CD14-positive monocyte (primary cell): ENCODE measurements around the gene SEPTIN7. TPM values are rescaled to one million over a fixed set of nuclear protein-coding genes. Genes with fewer than 3 reads are reported as not detected.
A peak's percentile ranks its signal among the peaks of the same experiment; 100 is the strongest.

Source experiments
- DNase-seq, 3 donors: peaks; one replicate each; pipeline ENCODE4 v3.0.0-alpha.2; 2011 to 2022
- H2AFZ ChIP-seq: 2 replicates; pipeline ENCODE4 v1.6.0; 2012; ENCODE audit warnings: mild to moderate bottlenecking, low read depth, low read length, inconsistent platforms; ENCODE audit not compliant: insufficient read depth, poor library complexity, severe bottlenecking
- H3K27ac ChIP-seq, 2 donors: 1 replicate in 1 of 2; 2 replicates in 1 of 2; pipeline ENCODE4 v1.5.1; 2012 to 2013; ENCODE audit warnings: low read length in 2 of 2, control low read depth in 1 of 2, inconsistent platforms in 1 of 2, low read depth in 1 of 2, mild to moderate bottlenecking in 1 of 2
- H3K27me3 ChIP-seq, 2 donors: one replicate each; pipeline versions ENCODE4 v1.6.0 to v1.6.1; 2011 to 2013; ENCODE audit warnings: low read length in 2 of 2; ENCODE audit not compliant: control insufficient read depth in 2 of 2, insufficient read depth in 2 of 2
- H3K36me3 ChIP-seq, 2 donors: replicated peaks in 1 of 2; 1 replicate in 1 of 2; 2 replicates in 1 of 2; pipeline versions ENCODE4 v1.5.1 to v1.6.1; 2012 to 2013; ENCODE audit warnings: low read length in 2 of 2, control low read depth in 1 of 2, inconsistent platforms in 1 of 2, mild to moderate bottlenecking in 1 of 2; ENCODE audit not compliant: insufficient read depth in 2 of 2, control insufficient read depth in 1 of 2
- H3K4me1 ChIP-seq, 2 donors: 1 replicate in 1 of 2; 2 replicates in 1 of 2; pipeline versions ENCODE4 v1.5.1 to v1.6.1; 2012 to 2013; ENCODE audit warnings: low read length in 2 of 2, control low read depth in 1 of 2, inconsistent platforms in 1 of 2, mild to moderate bottlenecking in 1 of 2, moderate library complexity in 1 of 2; ENCODE audit not compliant: insufficient read depth in 2 of 2, control insufficient read depth in 1 of 2
- H3K4me2 ChIP-seq: replicated peaks from 2 replicates; pipeline ENCODE3; 2012; ENCODE audit warnings: low read length, moderate library complexity, mild to moderate bottlenecking; ENCODE audit not compliant: poor library complexity, severe bottlenecking; ENCODE audit errors: extremely low read depth
- H3K4me3 ChIP-seq, 3 experiments: fragments of 200-600 bp in 1 of 3; sonication (generic) in 1 of 3; replicated peaks in 1 of 3; 1 replicate in 2 of 3; 2 replicates in 1 of 3; pipeline ENCODE4 v1.5.1; 2011 to 2013; ENCODE audit warnings: low read length in 3 of 3, mild to moderate bottlenecking in 3 of 3, control low read depth in 2 of 3, low read depth in 2 of 3, inconsistent platforms in 1 of 3, moderate library complexity in 1 of 3
- H3K79me2 ChIP-seq: 2 replicates; pipeline ENCODE4 v1.6.0; 2012; ENCODE audit warnings: mild to moderate bottlenecking, control low read depth, inconsistent platforms, low read length, moderate library complexity; ENCODE audit not compliant: insufficient read depth
- H3K9ac ChIP-seq: 2 replicates; pipeline ENCODE4 v1.6.0; 2017; ENCODE audit warnings: low read length, mild to moderate bottlenecking; ENCODE audit not compliant: insufficient read depth, poor library complexity, severe bottlenecking
- H3K9me3 ChIP-seq, 2 donors: replicated peaks in 1 of 2; 1 replicate in 1 of 2; 2 replicates in 1 of 2; pipeline versions ENCODE4 v1.5.1 to v1.6.1; 2012 to 2013; ENCODE audit warnings: low read length in 2 of 2, control low read depth in 1 of 2; ENCODE audit not compliant: control insufficient read depth in 1 of 2, insufficient read depth in 1 of 2
- H4K20me1 ChIP-seq: 2 replicates; pipeline ENCODE4 v1.6.0; 2012; ENCODE audit warnings: mild to moderate bottlenecking, low read length, control low read depth, moderate library complexity; ENCODE audit not compliant: insufficient read depth
- H3K27ac Mint-ChIP-seq, 7 donors: one replicate each; pipeline ENCODE4 v1.8.0; 2020; ENCODE audit warnings: mild to moderate bottlenecking in 7 of 7, mixed read lengths in 7 of 7, moderate library complexity in 6 of 7, inconsistent platforms in 2 of 7
- H3K27me3 Mint-ChIP-seq, 3 donors: one replicate each; pipeline ENCODE4 v1.8.0; 2021 to 2022; ENCODE audit warnings: low read depth in 3 of 3, mild to moderate bottlenecking in 3 of 3, mixed read lengths in 3 of 3, moderate library complexity in 3 of 3, inconsistent platforms in 1 of 3
- H3K36me3 Mint-ChIP-seq, 2 donors: one replicate each; pipeline ENCODE4 v1.8.0; 2020; ENCODE audit warnings: mixed read lengths in 2 of 2, inconsistent platforms in 1 of 2, mild to moderate bottlenecking in 1 of 2
- H3K4me1 Mint-ChIP-seq: one replicate; pipeline ENCODE4 v1.8.0; 2020; ENCODE audit warnings: mild to moderate bottlenecking, mixed read lengths
- H3K4me3 Mint-ChIP-seq, 2 donors: one replicate each; pipeline ENCODE4 v1.8.0; 2020; ENCODE audit warnings: mild to moderate bottlenecking in 2 of 2, mixed read lengths in 2 of 2, moderate library complexity in 1 of 2
- H3K9me3 Mint-ChIP-seq, 7 donors: one replicate each; pipeline ENCODE4 v1.8.0; 2020 to 2022; ENCODE audit warnings: mixed read lengths in 7 of 7, mild to moderate bottlenecking in 6 of 7, moderate library complexity in 6 of 7, inconsistent platforms in 2 of 7
- CTCF ChIP-seq: fragments of 200-600 bp; IDR thresholded peaks from one replicate; pipeline ENCODE4 v1.8.0; 2022; ENCODE audit warnings: antibody characterized with exemption, mild to moderate bottlenecking
- WGBS: methylation state at CpG from one replicate; pipeline ENCODE4 v1.1.5; 2013; ENCODE audit warnings: missing lambda C conversion rate; ENCODE audit not compliant: insufficient coverage; 5-methylcytosine and 5-hydroxymethylcytosine counted together
- intact Hi-C, 2 donors: fragments of 100-400 bp; cut with micrococcal nuclease; formaldehyde crosslinking; loops; one replicate each; pipeline versions ENCODE4 v1.15.0 to v1.15.1; 2023
- polyA plus RNA-seq, 3 donors: library from polyadenylated mRNA; depleted of rRNA in 1 of 3; unstranded in 2 of 3; stranded (reverse) in 1 of 3; fragments of 300-500 nt in 2 of 3; fragments of >200 nt in 1 of 3; fragmentation: Illumina TruSeq in 2 of 3; gene quantifications; 1 replicate in 2 of 3; 2 replicates in 1 of 3; pipeline ENCODE4 v1.2.3, GENCODE V29; 2012 to 2021

Gene SEPTIN7
- polyA plus RNA-seq, 3 donors = 60.9 to 322 (median 224) TPM

GRCh38 chr7:35831208-35831607 is 30.4 kb downstream of the SEPTIN7 start:
- no peak overlapping the region for H3K4me2 ChIP-seq
- H3K4me1 ChIP-seq = no peaks in the 10 kb centered on the region
- peak overlapping the region in 1 of 7 donors; percentile 70 for H3K27ac Mint-ChIP-seq
- DNase-seq = no peak
- peaks cover 0 to 2% (median 0%) of the 10 kb centered on the region in 7 donors for H3K9me3 Mint-ChIP-seq
- no peak overlapping the region for H3K4me3 ChIP-seq
- no peaks in the 10 kb centered on the region for H3K27me3 ChIP-seq
- no peak overlapping the region for H3K9ac ChIP-seq
- H3K9me3 ChIP-seq = no peaks in the 10 kb centered on the region
- peaks cover 34 to 47% of the 10 kb centered on the region in 2 donors for H3K36me3 ChIP-seq
- peaks cover 94% of the 10 kb centered on the region for H4K20me1 ChIP-seq
- intact Hi-C loops = no loop called here
- H3K27me3 Mint-ChIP-seq = peaks cover 0 to 2% (median 0%) of the 10 kb centered on the region in 3 donors
- TF ChIP-seq CTCF = no peak
- no peak overlapping the region for H3K4me3 Mint-ChIP-seq
- peaks cover 32 to 46% of the 10 kb centered on the region in 2 donors for H3K36me3 Mint-ChIP-seq
- H3K79me2 ChIP-seq = peaks cover 99% of the 10 kb centered on the region
- no peak overlapping the region for H2AFZ ChIP-seq
- no peak overlapping the region for H3K27ac ChIP-seq
- H3K4me1 Mint-ChIP-seq = peaks cover 20% of the 10 kb centered on the region

DNA sequence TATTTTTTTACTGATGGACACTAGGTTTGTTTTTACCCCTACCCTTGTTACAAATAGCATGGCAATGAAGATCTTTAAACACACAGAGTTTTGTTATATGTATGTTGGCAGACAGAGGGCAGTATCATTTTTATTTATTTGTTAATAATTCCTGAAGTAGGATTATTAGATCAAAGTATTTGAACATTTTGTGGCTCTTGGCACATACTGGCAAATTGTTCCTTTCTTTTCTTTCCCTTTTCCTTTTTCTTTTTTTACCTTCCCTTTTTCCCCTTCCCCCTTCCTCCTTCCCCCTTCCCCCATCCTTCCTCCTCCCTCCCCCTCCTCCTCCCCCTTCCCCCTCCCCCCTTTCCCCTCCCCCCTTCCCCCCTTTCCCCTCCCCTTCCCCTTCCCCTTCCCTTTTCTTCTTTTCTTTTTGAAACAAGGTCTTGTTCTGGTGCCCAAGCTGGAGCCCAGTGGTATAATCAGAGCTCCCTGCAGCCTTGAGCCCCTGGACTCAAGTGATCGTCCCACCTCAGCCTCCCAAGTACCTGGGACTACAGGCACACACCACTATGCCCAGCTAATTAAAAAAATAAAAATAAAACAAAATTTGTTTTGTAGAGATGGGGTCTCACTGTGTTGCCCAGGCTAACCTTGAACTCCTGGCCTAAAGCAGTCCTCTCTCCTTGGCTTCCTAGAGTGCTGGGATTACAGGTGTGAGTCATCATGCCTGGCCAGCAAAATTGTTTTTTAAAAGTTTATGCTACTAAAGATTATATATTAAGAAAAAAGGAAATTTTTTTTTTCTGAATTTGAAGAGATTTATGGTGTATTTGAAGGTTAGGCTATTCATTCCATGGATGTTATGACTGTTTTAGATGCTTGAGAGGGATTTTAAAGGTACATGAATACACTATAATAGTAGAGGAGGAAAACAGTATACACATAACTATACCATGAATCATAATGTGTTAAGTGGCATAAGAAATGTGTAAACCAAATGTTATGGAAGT is 39.3 kb downstream of the SEPTIN7 start:
- Histone ChIP-seq H2AFZ (no peak overlapping the region), H3K4me2 (no peak overlapping the region), H3K27me3 (no peaks in the 10 kb centered on the region), H3K9me3 (no peaks in the 10 kb centered on the region), H3K27ac (peak overlapping the region in 1 of 2 donors; percentile 26), H3K9ac (no peak overlapping the region), H3K79me2 (peaks cover 83% of the 10 kb centered on the region), H3K4me1 (peaks cover 4 to 5% of the 10 kb centered on the region in 2 donors), H4K20me1 (peaks cover 85% of the 10 kb centered on the region), H3K36me3 (peaks cover 15 to 50% of the 10 kb centered on the region in 2 donors), H3K4me3 (no peak overlapping the region)
- peaks cover 18 to 47% of the 10 kb centered on the region in 2 donors for H3K36me3 Mint-ChIP-seq
- H3K27ac Mint-ChIP-seq = peak overlapping the region in 4 of 7 donors; percentile 35 to 74 (median 38)
- H3K4me3 Mint-ChIP-seq = no peak overlapping the region
- no CpG with 5 or more reads among the region's 1 CpG for WGBS
- intact Hi-C loops = no loop called here
- H3K27me3 Mint-ChIP-seq = peaks cover 0 to 2% (median 0%) of the 10 kb centered on the region in 3 donors
- no peak for TF ChIP-seq CTCF
- peaks cover 4% of the 10 kb centered on the region for H3K4me1 Mint-ChIP-seq
- no peaks in the 10 kb centered on the region for H3K9me3 Mint-ChIP-seq
- DNase-seq = no peak
